ENCODE measurements around the gene TTC23L.

GRCh38 chr5:34892414-34892813 is 53.5 kb downstream of the TTC23L start:
- TF ChIP-seq EP300 (IDR thresholded peaks at IDR 0.05) (no peak), POLR2A (IDR thresholded peaks at IDR 0.05) (no peak)
